ENCODE measurements around the gene FMNL3.
"Not testable (repeated sequence)": the region's sequence is repeated elsewhere in the genome, so short reads cannot be mapped to it uniquely, and the experiment has no call there.

FMNL3 gene

DNA sequence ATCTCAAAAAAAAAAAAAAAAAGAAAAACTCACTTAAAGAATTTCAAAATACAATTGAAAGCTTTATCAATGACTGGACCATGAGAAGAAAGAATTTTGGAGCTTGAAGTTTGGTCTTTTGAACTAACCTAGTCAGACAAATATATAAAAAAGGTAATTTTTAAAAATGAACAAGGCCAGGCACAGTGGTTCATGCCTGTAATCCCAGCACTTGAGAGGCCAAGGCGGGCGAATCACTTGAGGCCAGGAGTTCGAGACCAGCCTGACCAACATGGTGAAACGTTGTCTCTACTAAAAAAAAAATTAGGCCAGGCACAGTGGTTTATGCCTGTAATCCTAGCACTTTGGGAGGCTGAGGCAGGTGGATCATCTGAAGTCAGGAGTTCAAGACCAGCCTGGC, 96.4 kb downstream of the FMNL3 start:
- not testable (repeated sequence) for H3K27me3 ChIP-seq (replicated peaks; ENCODE audit: control insufficient read depth, insufficient read depth, low read length, poor library complexity, severe bottlenecking); DNase-seq; H3K36me3 ChIP-seq (ENCODE audit: control insufficient read depth, insufficient read depth, low read length); H3K4me3 ChIP-seq (ENCODE audit: insufficient read depth, low read depth, low read length, poor library complexity, severe bottlenecking); H3K27ac ChIP-seq (ENCODE audit: insufficient read depth, low read length, poor library complexity, severe bottlenecking); H3K4me1 ChIP-seq (ENCODE audit: control insufficient read depth, insufficient read depth, low read length, poor library complexity, severe bottlenecking); H3K9me3 ChIP-seq (ENCODE audit: control insufficient read depth, low read length)

DNA sequence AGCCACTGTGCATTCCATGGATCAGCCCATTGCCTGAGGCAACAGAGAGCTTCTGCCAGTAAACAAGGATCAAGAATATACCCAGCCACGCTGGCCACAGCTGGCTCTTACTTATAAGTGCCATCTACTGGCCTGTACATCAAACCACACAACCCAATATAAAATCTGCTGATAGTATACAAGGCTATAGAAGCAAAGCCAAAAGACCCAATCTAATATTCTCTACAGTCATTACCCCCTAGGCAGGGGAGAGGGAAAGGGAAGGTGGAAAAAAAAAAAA, 97.4 kb downstream of the FMNL3 start:
- Histone ChIP-seq H3K27ac (ENCODE audit: insufficient read depth, low read length, poor library complexity, severe bottlenecking) (no peak overlapping the region), H3K4me1 (ENCODE audit: control insufficient read depth, insufficient read depth, low read length, poor library complexity, severe bottlenecking) (no peaks in the 10 kb centered on the region), H3K36me3 (ENCODE audit: control insufficient read depth, insufficient read depth, low read length) (no peaks in the 10 kb centered on the region), H3K27me3 (replicated peaks; ENCODE audit: control insufficient read depth, insufficient read depth, low read length, poor library complexity, severe bottlenecking) (no peaks in the 10 kb centered on the region), H3K9me3 (ENCODE audit: control insufficient read depth, low read length) (no peaks in the 10 kb centered on the region), H3K4me3 (ENCODE audit: insufficient read depth, low read depth, low read length, poor library complexity, severe bottlenecking) (no peak overlapping the region)
- no peak for DNase-seq

DNA sequence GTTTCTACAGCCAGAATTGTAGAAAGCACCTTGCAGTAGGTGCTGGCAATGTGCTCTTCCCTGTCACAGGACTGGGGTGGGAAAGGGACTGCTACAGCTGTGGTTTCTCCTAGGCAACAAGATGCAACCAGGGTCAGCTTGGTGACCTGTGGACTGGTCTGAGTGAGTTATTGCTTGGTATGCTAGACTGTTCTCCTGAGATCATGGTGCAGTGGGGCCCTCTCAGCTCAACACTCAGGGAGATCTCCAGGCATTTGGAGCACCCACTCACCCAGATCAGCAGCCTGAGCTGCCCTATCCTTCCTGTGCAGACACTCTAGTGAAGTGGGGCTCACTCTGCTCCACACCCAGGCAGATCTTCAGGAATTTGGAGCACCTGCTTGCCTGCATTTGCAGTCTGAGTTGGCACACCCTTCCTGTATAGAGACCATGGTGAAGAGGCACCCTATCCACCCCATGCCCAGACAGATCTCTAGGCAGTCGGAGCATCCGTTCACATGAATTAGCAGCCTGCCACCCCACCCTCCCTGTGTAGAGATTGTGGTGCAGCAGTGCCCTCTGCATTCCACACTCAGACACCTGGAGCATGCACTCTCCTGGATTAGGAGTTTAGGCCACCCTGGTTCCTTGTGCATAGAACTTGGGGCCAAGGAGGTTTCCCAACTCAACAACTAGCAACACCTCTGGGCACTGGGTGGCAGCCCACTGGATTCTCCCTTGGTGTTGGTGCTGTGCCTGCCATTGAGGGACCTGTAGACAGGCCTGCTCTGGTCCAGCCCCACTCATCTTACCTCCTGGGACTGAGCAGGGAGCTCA, 97.9 kb downstream of the FMNL3 start:
- Histone ChIP-seq H3K9me3 (ENCODE audit: control insufficient read depth, low read length) (no peaks in the 10 kb centered on the region), H3K27ac (ENCODE audit: insufficient read depth, low read length, poor library complexity, severe bottlenecking) (no peak overlapping the region), H3K27me3 (replicated peaks; ENCODE audit: control insufficient read depth, insufficient read depth, low read length, poor library complexity, severe bottlenecking) (no peaks in the 10 kb centered on the region), H3K4me3 (ENCODE audit: insufficient read depth, low read depth, low read length, poor library complexity, severe bottlenecking) (no peak overlapping the region), H3K36me3 (ENCODE audit: control insufficient read depth, insufficient read depth, low read length) (no peaks in the 10 kb centered on the region), H3K4me1 (ENCODE audit: control insufficient read depth, insufficient read depth, low read length, poor library complexity, severe bottlenecking) (no peaks in the 10 kb centered on the region)
- no peak for DNase-seq

DNA sequence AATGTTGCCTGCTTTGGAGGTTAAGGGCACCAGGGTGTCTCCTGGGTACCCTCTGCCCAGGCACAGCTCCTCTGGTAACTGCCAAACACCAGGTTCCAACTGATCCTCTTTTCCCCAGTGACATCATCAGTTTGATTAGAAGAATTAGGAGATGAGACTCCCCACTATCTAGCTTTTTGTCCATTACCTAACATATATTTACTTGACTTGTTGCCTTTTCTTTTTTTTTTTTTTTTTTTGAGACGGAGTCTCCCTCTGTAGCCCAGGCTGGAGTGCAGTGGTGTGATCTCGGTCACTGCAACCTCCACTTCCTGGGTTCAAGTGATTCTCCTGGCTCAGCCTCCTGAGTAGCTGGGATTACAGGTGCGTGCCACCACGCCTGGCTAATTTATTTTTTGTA, 101.7 kb downstream of the FMNL3 start, which contains the start of gene FAM186B:
Gene FAM186B (minus strand): TSS at position 101 of the 400 bp plus-strand sequence. CDS start 162 bp downstream, outside the sequence.
- DNase-seq; H3K9me3 ChIP-seq (ENCODE audit: control insufficient read depth, low read length); H3K27ac ChIP-seq (ENCODE audit: insufficient read depth, low read length, poor library complexity, severe bottlenecking): not testable (repeated sequence)

DNA sequence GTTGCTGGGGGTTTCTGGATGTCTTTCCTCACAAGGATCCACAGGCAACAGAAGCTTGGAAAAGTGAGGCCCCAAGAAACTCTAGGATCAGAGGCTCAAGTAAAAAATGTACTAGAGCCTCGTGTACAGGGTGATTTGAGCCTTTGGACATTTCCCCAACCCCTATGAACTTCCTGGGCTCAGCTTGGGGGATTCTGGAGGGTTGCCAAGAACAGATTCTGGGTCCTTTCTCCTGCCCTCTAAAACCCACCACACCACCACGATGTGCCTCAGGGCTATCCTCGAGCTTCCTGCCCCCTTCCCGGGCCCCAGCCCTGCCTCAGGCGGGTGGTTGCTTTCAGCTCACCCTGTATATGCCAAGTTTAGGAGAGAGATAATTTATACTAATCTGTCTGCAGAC, 102.3 kb downstream of the FMNL3 start:
- Histone ChIP-seq H3K4me3 (ENCODE audit: insufficient read depth, low read depth, low read length, poor library complexity, severe bottlenecking) (no peak overlapping the region), H3K36me3 (ENCODE audit: control insufficient read depth, insufficient read depth, low read length) (no peaks in the 10 kb centered on the region), H3K27ac (ENCODE audit: insufficient read depth, low read length, poor library complexity, severe bottlenecking) (no peak overlapping the region), H3K4me1 (ENCODE audit: control insufficient read depth, insufficient read depth, low read length, poor library complexity, severe bottlenecking) (no peaks in the 10 kb centered on the region), H3K9me3 (ENCODE audit: control insufficient read depth, low read length) (no peaks in the 10 kb centered on the region), H3K27me3 (replicated peaks; ENCODE audit: control insufficient read depth, insufficient read depth, low read length, poor library complexity, severe bottlenecking) (no peaks in the 10 kb centered on the region)
- DNase-seq = no peak

More for the DNA sequence above, 101.7 kb downstream of the FMNL3 start, which contains the start of gene FAM186B:
- H3K36me3 ChIP-seq (ENCODE audit: control insufficient read depth, insufficient read depth, low read length); H3K4me3 ChIP-seq (ENCODE audit: insufficient read depth, low read depth, low read length, poor library complexity, severe bottlenecking); H3K27me3 ChIP-seq (replicated peaks; ENCODE audit: control insufficient read depth, insufficient read depth, low read length, poor library complexity, severe bottlenecking); H3K4me1 ChIP-seq (ENCODE audit: control insufficient read depth, insufficient read depth, low read length, poor library complexity, severe bottlenecking): not testable (repeated sequence)

DNA sequence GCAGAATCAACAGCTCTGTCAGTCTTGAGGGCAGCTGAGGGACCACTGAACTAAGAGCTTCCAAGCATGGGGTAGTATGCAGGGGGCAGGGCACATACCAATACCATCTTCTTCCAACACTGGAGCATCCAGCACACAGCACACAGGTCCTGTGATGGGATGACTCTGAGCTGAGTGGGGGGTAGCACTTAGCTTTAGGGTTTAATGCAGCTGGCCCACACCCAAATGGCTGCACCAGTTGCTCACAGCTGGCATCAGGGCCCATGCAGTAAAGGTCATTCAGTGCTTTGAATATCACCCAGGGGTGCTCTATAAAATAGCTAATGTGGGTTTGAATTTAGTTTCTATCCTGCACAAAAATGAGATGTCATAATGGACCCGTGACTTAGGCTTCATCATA, 103.5 kb downstream of the FMNL3 start:
- Histone ChIP-seq H3K27me3 (replicated peaks; ENCODE audit: control insufficient read depth, insufficient read depth, low read length, poor library complexity, severe bottlenecking) (no peaks in the 10 kb centered on the region), H3K9me3 (ENCODE audit: control insufficient read depth, low read length) (no peaks in the 10 kb centered on the region), H3K4me1 (ENCODE audit: control insufficient read depth, insufficient read depth, low read length, poor library complexity, severe bottlenecking) (no peaks in the 10 kb centered on the region), H3K4me3 (ENCODE audit: insufficient read depth, low read depth, low read length, poor library complexity, severe bottlenecking) (no peak overlapping the region), H3K27ac (ENCODE audit: insufficient read depth, low read length, poor library complexity, severe bottlenecking) (no peak overlapping the region), H3K36me3 (ENCODE audit: control insufficient read depth, insufficient read depth, low read length) (no peaks in the 10 kb centered on the region)
- DNase-seq = no peak

DNA sequence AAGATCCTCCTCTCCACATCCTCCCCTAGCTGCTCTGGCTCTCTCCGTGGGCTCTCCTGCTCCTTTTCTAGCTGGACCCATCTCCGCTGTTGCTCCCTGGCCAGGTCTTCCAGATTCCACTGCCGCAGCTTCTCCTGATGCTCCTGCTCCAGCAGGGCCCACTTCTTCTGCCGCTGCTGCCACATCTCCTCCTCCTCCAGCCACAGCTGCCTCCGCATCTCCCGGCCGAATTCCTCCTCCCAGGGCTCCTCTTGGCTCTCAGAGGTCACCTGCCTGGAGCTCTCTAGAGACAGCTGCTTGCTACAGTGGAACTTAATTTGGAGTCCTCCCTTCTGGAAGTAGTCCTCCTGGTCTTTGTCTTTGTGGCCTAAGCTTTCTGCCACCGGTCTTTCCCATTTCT, 107.2 kb downstream of the FMNL3 start:
- no peak for DNase-seq

DNA sequence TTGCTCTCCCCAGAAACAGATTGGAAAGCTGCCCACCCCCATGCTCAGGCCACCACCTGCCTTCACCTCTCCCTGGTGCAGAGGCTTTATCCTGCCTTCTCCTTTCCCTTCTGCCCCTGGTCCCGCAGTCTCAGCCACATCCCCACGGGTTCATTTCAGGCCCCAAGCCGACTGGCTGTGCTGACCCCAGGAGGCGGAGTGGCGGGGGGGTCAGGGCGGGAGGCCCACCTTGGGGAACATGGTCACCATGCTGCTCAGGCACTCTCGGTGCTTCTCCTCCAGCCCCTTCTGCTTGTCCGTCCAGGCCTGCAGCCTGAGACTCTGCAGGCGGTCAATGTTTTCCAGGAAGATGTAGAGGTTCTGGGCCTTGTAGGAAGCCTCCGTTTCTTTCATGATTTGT, 108.7 kb downstream of the FMNL3 start:
- H3K4me3 ChIP-seq (ENCODE audit: insufficient read depth, low read depth, low read length, poor library complexity, severe bottlenecking) = no peak overlapping the region
- no peaks in the 10 kb centered on the region for H3K36me3 ChIP-seq (ENCODE audit: control insufficient read depth, insufficient read depth, low read length)
- no peaks in the 10 kb centered on the region for H3K27me3 ChIP-seq (replicated peaks; ENCODE audit: control insufficient read depth, insufficient read depth, low read length, poor library complexity, severe bottlenecking)
- no peaks in the 10 kb centered on the region for H3K4me1 ChIP-seq (ENCODE audit: control insufficient read depth, insufficient read depth, low read length, poor library complexity, severe bottlenecking)
- no peak overlapping the region for H3K27ac ChIP-seq (ENCODE audit: insufficient read depth, low read length, poor library complexity, severe bottlenecking)
- no peak for DNase-seq
- H3K9me3 ChIP-seq (ENCODE audit: control insufficient read depth, low read length) = no peaks in the 10 kb centered on the region

More for the DNA sequence above, 107.2 kb downstream of the FMNL3 start:
- H3K9me3 ChIP-seq (ENCODE audit: control insufficient read depth, low read length) = no peaks in the 10 kb centered on the region
- H3K4me1 ChIP-seq (ENCODE audit: control insufficient read depth, insufficient read depth, low read length, poor library complexity, severe bottlenecking) = no peaks in the 10 kb centered on the region
- H3K4me3 ChIP-seq (ENCODE audit: insufficient read depth, low read depth, low read length, poor library complexity, severe bottlenecking) = no peak overlapping the region
- H3K27ac ChIP-seq (ENCODE audit: insufficient read depth, low read length, poor library complexity, severe bottlenecking) = no peak overlapping the region
- H3K27me3 ChIP-seq (replicated peaks; ENCODE audit: control insufficient read depth, insufficient read depth, low read length, poor library complexity, severe bottlenecking) = no peaks in the 10 kb centered on the region
- no peaks in the 10 kb centered on the region for H3K36me3 ChIP-seq (ENCODE audit: control insufficient read depth, insufficient read depth, low read length)

DNA sequence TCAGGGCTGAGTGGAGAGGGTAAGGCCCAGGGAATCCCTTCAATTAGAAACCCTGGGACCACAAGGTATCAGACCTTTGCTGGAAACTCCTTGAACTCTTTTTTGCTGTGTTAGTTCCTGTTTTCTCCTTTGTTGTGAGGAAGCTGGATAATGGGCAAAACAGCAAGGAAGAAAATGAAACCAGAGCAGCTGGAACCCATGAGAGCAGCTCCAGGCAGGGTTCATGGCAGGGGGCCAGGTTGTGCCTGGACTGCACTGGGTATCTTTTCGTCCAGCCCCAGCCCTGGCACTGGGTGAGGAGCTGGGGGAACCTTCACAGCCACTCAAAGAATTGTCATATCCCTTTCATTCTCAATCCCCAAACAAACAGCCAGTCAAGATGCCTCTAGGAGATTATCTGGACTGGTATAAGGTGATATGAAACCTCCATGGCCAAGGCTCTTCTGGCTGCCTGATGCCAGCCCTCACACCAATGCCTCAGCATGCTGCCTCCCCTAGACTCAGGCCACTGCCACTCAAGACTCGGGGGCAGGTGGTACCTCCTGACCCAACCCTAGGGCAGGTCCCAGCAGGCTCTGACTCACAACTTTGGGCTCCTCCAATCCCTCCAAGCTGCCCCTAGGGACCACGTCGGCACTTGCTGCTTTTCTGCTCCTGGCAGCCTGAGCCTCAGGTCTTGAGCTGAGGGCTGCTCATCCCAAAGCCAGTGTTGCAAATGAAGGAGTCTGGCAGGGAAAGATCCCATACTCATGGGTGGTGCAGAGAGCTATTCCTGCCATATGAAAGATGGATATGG, 118.3 kb downstream of the FMNL3 start:
- peaks cover 9% of the 10 kb centered on the region for H3K36me3 ChIP-seq (ENCODE audit: control insufficient read depth, insufficient read depth, low read length)
- no peaks in the 10 kb centered on the region for H3K4me1 ChIP-seq (ENCODE audit: control insufficient read depth, insufficient read depth, low read length, poor library complexity, severe bottlenecking)
- no peaks in the 10 kb centered on the region for H3K9me3 ChIP-seq (ENCODE audit: control insufficient read depth, low read length)
- no peak for DNase-seq
- no peak overlapping the region for H3K4me3 ChIP-seq (ENCODE audit: insufficient read depth, low read depth, low read length, poor library complexity, severe bottlenecking)
- no peaks in the 10 kb centered on the region for H3K27me3 ChIP-seq (replicated peaks; ENCODE audit: control insufficient read depth, insufficient read depth, low read length, poor library complexity, severe bottlenecking)
- no peak overlapping the region for H3K27ac ChIP-seq (ENCODE audit: insufficient read depth, low read length, poor library complexity, severe bottlenecking)

DNA sequence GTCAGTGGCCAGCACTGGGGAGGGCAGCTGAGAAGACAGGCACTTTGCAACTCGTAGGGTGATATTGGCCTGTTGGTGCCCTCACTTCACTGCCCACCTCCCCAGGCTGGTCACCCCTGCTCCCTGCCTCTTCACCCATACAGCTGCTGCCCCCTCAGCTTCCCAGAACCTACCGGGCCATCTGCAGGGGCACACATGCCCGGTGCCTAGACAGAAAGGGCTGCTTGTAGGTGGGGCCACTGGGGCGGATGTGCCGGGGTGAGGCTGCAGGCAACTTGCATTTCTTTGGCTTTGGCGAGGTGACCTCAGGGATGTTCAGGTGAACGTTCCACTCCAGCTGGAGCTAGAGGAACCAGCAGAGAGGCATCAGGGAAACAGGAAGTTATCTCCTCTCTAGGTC, 118.9 kb downstream of the FMNL3 start:
- peaks cover 15% of the 10 kb centered on the region for H3K36me3 ChIP-seq (ENCODE audit: control insufficient read depth, insufficient read depth, low read length)
- no peaks in the 10 kb centered on the region for H3K9me3 ChIP-seq (ENCODE audit: control insufficient read depth, low read length)
- H3K4me1 ChIP-seq (ENCODE audit: control insufficient read depth, insufficient read depth, low read length, poor library complexity, severe bottlenecking) = no peaks in the 10 kb centered on the region
- no peak for DNase-seq
- H3K27me3 ChIP-seq (replicated peaks; ENCODE audit: control insufficient read depth, insufficient read depth, low read length, poor library complexity, severe bottlenecking) = no peaks in the 10 kb centered on the region
- H3K27ac ChIP-seq (ENCODE audit: insufficient read depth, low read length, poor library complexity, severe bottlenecking) = no peak overlapping the region
- H3K4me3 ChIP-seq (ENCODE audit: insufficient read depth, low read depth, low read length, poor library complexity, severe bottlenecking) = no peak overlapping the region
